H1 (cell line): ENCODE data around the gene TAS2R19.

Experiments used
- POLR2AphosphoS5 ChIP-seq: IDR thresholded peaks from 2 replicates; pipeline ENCODE4 v1.6.1; 2011; ENCODE audit warnings: low read depth, low read length
- RNF2 ChIP-seq: fragments of 200-900, 300-1000 bp; sonication (generic); IDR thresholded peaks from 2 replicates; pipeline ENCODE4 v1.7.1; 2016; ENCODE audit warnings: borderline replicate concordance, low read depth, mild to moderate bottlenecking, antibody characterized with exemption, low read length; ENCODE audit not compliant: poor library complexity, severe bottlenecking; ENCODE audit errors: missing control alignments
- SUZ12 ChIP-seq: fragments of 200-600 bp; sonication (generic); IDR thresholded peaks from 2 replicates; pipeline ENCODE4 v1.6.1; 2012; ENCODE audit warnings: mild to moderate bottlenecking, inconsistent platforms, low read length, moderate library complexity, mixed read lengths

DNA sequence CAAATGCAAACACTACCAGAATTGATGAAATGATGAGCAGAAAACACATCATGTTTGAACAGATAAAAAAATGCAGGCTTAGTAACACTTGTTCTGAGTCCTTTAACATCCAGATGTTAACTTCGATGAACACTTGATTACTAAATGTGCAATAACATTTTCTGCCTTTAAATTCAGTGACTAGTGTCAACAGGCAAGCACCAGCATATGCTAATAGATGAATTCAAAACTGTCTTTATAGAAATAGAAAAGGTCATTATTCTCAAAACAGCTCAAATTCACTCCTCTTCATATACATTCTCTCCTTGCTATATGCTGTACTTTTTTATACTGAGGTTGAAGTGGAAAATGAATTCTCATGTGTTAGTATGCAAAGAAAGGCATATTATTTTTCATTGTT lies at the start of gene TAS2R19:
- no peak for TF ChIP-seq SUZ12
- no peak for TF ChIP-seq POLR2AphosphoS5
- no peak for TF ChIP-seq RNF2
